Omental fat pad (tissue), 4 donors: Measurements from ENCODE around the gene FAM3D. TPM values are rescaled to one million over a fixed set of nuclear protein-coding genes. Genes with fewer than 3 reads are reported as not detected.

Source experiments
- ATAC-seq: fragments of 150-250 bp; one replicate; pipeline ENCODE4 v1.9.1; 2016; ENCODE audit warnings: mild to moderate bottlenecking, moderate library complexity; ENCODE audit not compliant: low FRiP score
- DNase-seq: peaks from one replicate; pipeline ENCODE4 v3.0.0-alpha.2; 2019; ENCODE audit warnings: low spot score
- CTCF ChIP-seq, 3 donors: fragments of 450-650 bp; IDR thresholded peaks; one replicate each; pipeline ENCODE4 v1.5.1; 2016 to 2017; ENCODE audit warnings: antibody characterized with exemption in 3 of 3, mild to moderate bottlenecking in 3 of 3, moderate library complexity in 2 of 3
- total RNA-seq, 4 donors: library from RNA; depleted of rRNA; stranded (reverse); fragments of >200 nt; gene quantifications; one replicate each; pipeline ENCODE4 v1.1.0, GENCODE V29; 2016

FAM3D gene
- total RNA-seq, 4 donors from 2014 or later: 2.2 TPM; not detected in 3

GRCh38 chr3:58672451-58672850 is 5.9 kb upstream of the FAM3D start:
- TF ChIP-seq CTCF (IDR thresholded peaks at IDR 0.05): no peak
- DNase-seq (no peak), ATAC-seq (no peak)

GRCh38 chr3:58670506-58671135 is 4.0 kb upstream of the FAM3D start:
- no peak for TF ChIP-seq CTCF (IDR thresholded peaks at IDR 0.05)
- DNase-seq (no peak), ATAC-seq (no peak)

GRCh38 chr3:58668247-58668646 is 1.7 kb upstream of the FAM3D start:
- DNase-seq (no peak), ATAC-seq (no peak)
- TF ChIP-seq CTCF (IDR thresholded peaks at IDR 0.05): no peak

- DNase-seq (no peak), ATAC-seq (no peak)
- no peak for TF ChIP-seq CTCF (IDR thresholded peaks at IDR 0.05)
Measured at GRCh38 chr3:58667704-58668103, 1.1 kb upstream of the FAM3D start.

GRCh38 chr3:58667229-58667628 is 655 bp upstream of the FAM3D start:
- no peak for DNase-seq
- no peak for ATAC-seq
- no peak for TF ChIP-seq CTCF (IDR thresholded peaks at IDR 0.05)

GRCh38 chr3:58665405-58665804 is 1.2 kb downstream of the FAM3D start:
- no peak for TF ChIP-seq CTCF (IDR thresholded peaks at IDR 0.05)
- no peak for DNase-seq
- ATAC-seq: no peak

GRCh38 chr3:58664611-58665010 is 2.0 kb downstream of the FAM3D start:
- ATAC-seq (no peak), DNase-seq (no peak)
- no peak for TF ChIP-seq CTCF (IDR thresholded peaks at IDR 0.05)
